Uterus (tissue), 4 donors: ENCODE results near the gene HTRA1. TPM values are rescaled to one million over a fixed set of nuclear protein-coding genes. Genes with fewer than 3 reads are reported as not detected.

Experiments used
- DNase-seq, 2 donors: peaks; one replicate each; pipeline ENCODE4 v3.0.0-alpha.2; 2019 to 2020
- H3K27ac ChIP-seq, 2 donors: fragments of 200-600 bp; sonication (generic); 1 replicate in 1 of 2; 2 replicates in 1 of 2; pipeline ENCODE4 v1.5.1; 2016 to 2018
- H3K27me3 ChIP-seq, 2 donors: fragments of 200-600 bp; sonication (generic); one replicate each; pipeline ENCODE4 v1.5.1; 2018 to 2019; ENCODE audit warnings: control low read depth in 1 of 2
- H3K36me3 ChIP-seq, 2 donors: fragments of 200-600 bp; sonication (generic); one replicate each; pipeline ENCODE4 v1.5.1; 2019; ENCODE audit warnings: control low read depth in 1 of 2
- H3K4me1 ChIP-seq, 2 donors: fragments of 200-600 bp; sonication (generic); one replicate each; pipeline ENCODE4 v1.5.1; 2018 to 2019; ENCODE audit warnings: control low read depth in 1 of 2
- H3K4me3 ChIP-seq, 2 donors: fragments of 200-600 bp; sonication (generic); 1 replicate in 1 of 2; 2 replicates in 1 of 2; pipeline ENCODE4 v1.5.1; 2018 to 2019; ENCODE audit warnings: mild to moderate bottlenecking in 1 of 2
- H3K9me3 ChIP-seq, 2 donors: fragments of 200-600 bp; sonication (generic); one replicate each; pipeline ENCODE4 v1.5.1; 2019; ENCODE audit warnings: control low read depth in 1 of 2
- POLR2A ChIP-seq, 2 donors: fragments of 450-650 bp; IDR thresholded peaks; one replicate each; pipeline ENCODE4 v1.6.1; 2016; ENCODE audit warnings: antibody characterized with exemption in 2 of 2, mild to moderate bottlenecking in 1 of 2, moderate library complexity in 1 of 2
- intact Hi-C: fragments of 100-400 bp; cut with DNase I; formaldehyde crosslinking; loops from one replicate; pipeline ENCODE4 v1.15.1; 2023; ENCODE audit warnings: low total_unique reads
- total RNA-seq, 4 donors: library from RNA; depleted of rRNA in 3 of 4; stranded (reverse); fragments of >200 nt in 3 of 4; gene quantifications; one replicate each; pipeline versions ENCODE4 v1.1.0 to v1.2.4, GENCODE V29; 2014 to 2023
- TF ChIP-seq, protein P1 (sequence below), 4 experiments: fragments of 200-600 bp in 2 of 4; fragments of 450-650 bp in 2 of 4; sonication (generic) in 2 of 4; IDR thresholded peaks; one replicate each; pipeline ENCODE4 v1.5.1; 2016 to 2019; ENCODE audit warnings: antibody characterized with exemption in 4 of 4, mild to moderate bottlenecking in 2 of 4, moderate library complexity in 1 of 4
- donor health status: DM: yes; HTN: yes; CAD: no.

HTRA1 gene
- total RNA-seq, 4 donors from 2014 or later: 98.3 to 153 (median 142) TPM

DNA sequence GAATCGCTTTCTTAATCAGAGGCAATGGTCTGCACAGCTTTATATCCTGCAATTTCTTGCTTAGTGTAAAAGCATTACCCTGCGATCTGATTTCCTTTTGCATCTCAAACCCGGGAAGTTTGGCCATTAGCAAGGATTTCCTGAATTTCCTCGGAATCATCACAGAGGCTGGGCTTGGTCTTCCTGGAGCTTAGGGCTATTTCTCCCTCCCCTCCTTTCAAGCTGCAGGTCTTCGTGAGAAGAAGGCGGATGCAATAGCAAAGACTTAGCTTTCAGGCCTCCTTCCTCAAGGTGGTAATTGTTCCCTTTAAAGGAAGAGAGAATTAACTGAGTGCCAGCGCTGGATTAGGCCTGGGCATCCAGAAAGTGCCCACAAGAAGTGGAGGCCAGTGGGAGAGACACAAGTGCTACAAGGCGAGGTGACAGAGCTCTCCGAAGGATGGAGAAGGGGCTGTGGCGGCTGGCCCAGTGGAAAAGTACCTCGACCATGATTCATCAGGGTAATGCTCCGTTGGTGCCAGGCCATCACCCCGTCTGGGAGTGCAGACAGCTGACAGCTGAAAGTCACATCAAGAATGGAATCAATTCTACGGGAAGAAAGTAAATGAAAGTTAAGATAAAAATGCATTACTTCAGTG lies 10.9 kb upstream of the HTRA1 start:
- H3K4me3 ChIP-seq: no peak overlapping the region
- no peaks in the 10 kb centered on the region for H3K27me3 ChIP-seq
- no peaks in the 10 kb centered on the region for H3K9me3 ChIP-seq
- intact Hi-C loops: no loop called here
- no peak for DNase-seq
- TF ChIP-seq, protein P1, sequence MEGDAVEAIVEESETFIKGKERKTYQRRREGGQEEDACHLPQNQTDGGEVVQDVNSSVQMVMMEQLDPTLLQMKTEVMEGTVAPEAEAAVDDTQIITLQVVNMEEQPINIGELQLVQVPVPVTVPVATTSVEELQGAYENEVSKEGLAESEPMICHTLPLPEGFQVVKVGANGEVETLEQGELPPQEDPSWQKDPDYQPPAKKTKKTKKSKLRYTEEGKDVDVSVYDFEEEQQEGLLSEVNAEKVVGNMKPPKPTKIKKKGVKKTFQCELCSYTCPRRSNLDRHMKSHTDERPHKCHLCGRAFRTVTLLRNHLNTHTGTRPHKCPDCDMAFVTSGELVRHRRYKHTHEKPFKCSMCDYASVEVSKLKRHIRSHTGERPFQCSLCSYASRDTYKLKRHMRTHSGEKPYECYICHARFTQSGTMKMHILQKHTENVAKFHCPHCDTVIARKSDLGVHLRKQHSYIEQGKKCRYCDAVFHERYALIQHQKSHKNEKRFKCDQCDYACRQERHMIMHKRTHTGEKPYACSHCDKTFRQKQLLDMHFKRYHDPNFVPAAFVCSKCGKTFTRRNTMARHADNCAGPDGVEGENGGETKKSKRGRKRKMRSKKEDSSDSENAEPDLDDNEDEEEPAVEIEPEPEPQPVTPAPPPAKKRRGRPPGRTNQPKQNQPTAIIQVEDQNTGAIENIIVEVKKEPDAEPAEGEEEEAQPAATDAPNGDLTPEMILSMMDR (IDR thresholded peaks at IDR 0.05): no peak
- no peak for TF ChIP-seq POLR2A (IDR thresholded peaks at IDR 0.05)
- no peaks in the 10 kb centered on the region for H3K4me1 ChIP-seq
- H3K36me3 ChIP-seq: no peaks in the 10 kb centered on the region
- H3K27ac ChIP-seq: no peak overlapping the region

DNA sequence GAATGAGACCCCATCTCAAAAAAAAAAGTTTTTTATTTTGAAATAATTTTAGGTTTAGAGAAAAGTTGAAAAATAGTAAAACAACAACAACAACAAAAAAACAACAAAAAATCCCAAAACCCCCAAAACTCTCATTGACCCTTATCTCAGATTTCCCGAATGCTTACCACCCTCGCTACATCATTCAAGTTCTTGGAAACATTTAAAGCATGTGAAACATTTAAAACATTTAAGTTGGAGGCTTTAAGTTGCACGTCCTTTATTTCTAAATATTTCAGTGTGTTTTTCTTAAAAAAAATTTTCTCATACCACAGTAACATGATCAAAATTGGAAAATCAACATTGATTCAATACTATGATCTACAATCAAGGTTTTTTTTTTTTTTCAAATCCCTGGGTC lies 7.3 kb upstream of the HTRA1 start:
- H3K36me3 ChIP-seq: no peaks in the 10 kb centered on the region
- intact Hi-C loops: no loop called here
- H3K9me3 ChIP-seq: no peaks in the 10 kb centered on the region
- no peak for TF ChIP-seq POLR2A (IDR thresholded peaks at IDR 0.05)
- TF ChIP-seq, protein P1 (IDR thresholded peaks at IDR 0.05): no peak
- no peak for DNase-seq
- H3K4me1 ChIP-seq: no peaks in the 10 kb centered on the region
- no peak overlapping the region for H3K27ac ChIP-seq
- no peaks in the 10 kb centered on the region for H3K27me3 ChIP-seq
- no peak overlapping the region for H3K4me3 ChIP-seq

DNA sequence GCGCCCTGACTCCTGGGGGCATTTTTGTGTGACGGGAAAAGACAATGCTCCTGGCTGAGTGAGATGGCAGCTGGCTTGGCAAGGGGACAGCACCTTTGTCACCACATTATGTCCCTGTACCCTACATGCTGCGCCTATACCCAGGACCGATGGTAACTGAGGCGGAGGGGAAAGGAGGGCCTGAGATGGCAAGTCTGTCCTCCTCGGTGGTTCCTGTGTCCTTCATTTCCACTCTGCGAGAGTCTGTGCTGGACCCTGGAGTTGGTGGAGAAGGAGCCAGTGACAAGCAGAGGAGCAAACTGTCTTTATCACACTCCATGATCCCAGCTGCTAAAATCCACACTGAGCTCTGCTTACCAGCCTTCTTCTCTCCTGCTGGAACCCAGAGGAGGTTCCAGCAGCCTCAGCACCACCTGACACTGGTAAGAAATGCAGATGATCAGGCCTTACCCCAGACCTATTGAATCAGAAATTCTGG lies 6.7 kb upstream of the HTRA1 start, which contains the start of gene ARMS2:
TSS of gene ARMS2 (plus strand) at position 51 of the 478 bp plus-strand sequence. CDS start at position 126, 75 bp downstream.
- Histone ChIP-seq H3K36me3 (no peaks in the 10 kb centered on the region), H3K27me3 (no peaks in the 10 kb centered on the region), H3K9me3 (no peaks in the 10 kb centered on the region), H3K27ac (no peak within 1 kb of the TSS), H3K4me3 (no peak within 1 kb of the TSS), H3K4me1 (no peaks in the 10 kb centered on the region)
- intact Hi-C loops: no loop called here
- no peak for DNase-seq
- TF ChIP-seq, protein P1 (IDR thresholded peaks at IDR 0.05): no peak
- no peak for TF ChIP-seq POLR2A (IDR thresholded peaks at IDR 0.05)

DNA sequence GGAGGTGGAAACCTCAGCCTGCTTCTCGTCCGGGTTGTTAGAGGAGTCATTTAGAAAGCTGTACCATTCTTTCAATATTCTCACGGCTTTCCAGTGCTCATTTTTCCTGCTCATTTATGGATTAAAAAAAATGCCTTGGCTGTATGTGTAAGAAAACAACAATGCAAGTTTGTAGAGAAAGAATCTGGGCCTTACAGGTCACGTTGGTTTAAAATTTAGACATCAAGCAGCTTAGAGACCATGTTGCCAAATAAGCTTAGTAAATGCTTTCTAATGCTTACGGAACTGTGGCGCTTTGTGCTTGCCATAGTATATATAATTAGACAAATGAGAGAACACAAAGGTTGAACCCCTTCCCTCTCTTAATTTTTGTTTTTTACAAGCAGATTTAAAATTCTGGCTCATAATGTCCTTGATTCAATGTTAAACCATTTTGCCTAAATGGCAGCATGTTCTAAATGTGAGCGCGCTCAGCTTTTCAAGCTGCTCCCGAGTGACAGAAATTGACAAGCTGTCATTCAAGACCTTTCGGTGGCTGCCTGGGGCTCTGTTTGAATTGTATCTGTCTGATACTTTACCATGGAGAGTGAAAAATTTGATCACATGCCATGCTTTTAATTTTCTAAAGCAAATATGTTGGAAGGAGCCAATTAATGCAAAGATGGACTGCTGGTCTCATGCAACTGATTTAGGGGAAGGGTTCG lies 5.8 kb upstream of the HTRA1 start:
- no peaks in the 10 kb centered on the region for H3K27me3 ChIP-seq
- no peaks in the 10 kb centered on the region for H3K9me3 ChIP-seq
- H3K27ac ChIP-seq: no peak overlapping the region
- H3K4me1 ChIP-seq: peaks cover 0 to 4% of the 10 kb centered on the region in 2 donors
- intact Hi-C loops: no loop called here
- no peak for TF ChIP-seq POLR2A (IDR thresholded peaks at IDR 0.05)
- TF ChIP-seq, protein P1 (IDR thresholded peaks at IDR 0.05): no peak
- H3K36me3 ChIP-seq: no peaks in the 10 kb centered on the region
- no peak overlapping the region for H3K4me3 ChIP-seq
- DNase-seq: no peak

DNA sequence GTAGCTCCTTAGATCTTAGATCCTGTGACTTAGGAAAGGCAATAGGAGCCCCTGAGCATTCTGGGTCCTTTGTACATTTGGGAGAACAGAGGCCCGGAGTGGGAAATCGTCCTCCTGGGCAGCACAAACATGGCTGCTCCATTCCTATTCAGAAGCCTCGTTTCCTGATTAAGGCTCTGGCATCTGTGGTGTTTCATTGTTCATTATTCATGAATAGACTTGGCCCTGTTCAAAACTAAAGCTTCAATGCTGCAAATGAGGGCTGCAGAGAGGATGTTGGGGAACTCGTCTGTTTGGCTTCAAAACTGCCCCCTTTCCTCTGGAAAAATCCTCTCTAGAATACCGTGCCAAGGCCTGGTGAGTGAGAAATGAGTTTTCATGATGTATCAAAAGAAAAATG lies 3.4 kb upstream of the HTRA1 start:
- TF ChIP-seq, protein P1 (IDR thresholded peaks at IDR 0.05): no peak
- no peak for TF ChIP-seq POLR2A (IDR thresholded peaks at IDR 0.05)
- Histone ChIP-seq H3K27ac (no peak overlapping the region), H3K27me3 (no peaks in the 10 kb centered on the region), H3K4me1 (peaks cover 0 to 4% of the 10 kb centered on the region in 2 donors), H3K36me3 (no peaks in the 10 kb centered on the region), H3K4me3 (no peak overlapping the region), H3K9me3 (no peaks in the 10 kb centered on the region)
- intact Hi-C loops: no loop called here
- no peak for DNase-seq
